Fibroblast of pulmonary artery (primary cell): ENCODE results near the gene FBLN2.

Experiments
- DNase-seq: peaks from one replicate; pipeline ENCODE4 v3.0.0-alpha.2; 2010; ENCODE audit warnings: low read depth
- H3K4me3 ChIP-seq: replicated peaks from 2 replicates; pipeline ENCODE4 v1.5.1; 2011; ENCODE audit warnings: low read depth, mild to moderate bottlenecking, control low read depth, low read length, moderate library complexity
- TF ChIP-seq, protein P1 (sequence below): IDR thresholded peaks from 2 replicates; pipeline ENCODE4 v1.5.1; 2011; ENCODE audit warnings: mild to moderate bottlenecking, control low read depth, low read length, inconsistent platforms; ENCODE audit errors: missing control alignments

Gene FBLN2

DNA sequence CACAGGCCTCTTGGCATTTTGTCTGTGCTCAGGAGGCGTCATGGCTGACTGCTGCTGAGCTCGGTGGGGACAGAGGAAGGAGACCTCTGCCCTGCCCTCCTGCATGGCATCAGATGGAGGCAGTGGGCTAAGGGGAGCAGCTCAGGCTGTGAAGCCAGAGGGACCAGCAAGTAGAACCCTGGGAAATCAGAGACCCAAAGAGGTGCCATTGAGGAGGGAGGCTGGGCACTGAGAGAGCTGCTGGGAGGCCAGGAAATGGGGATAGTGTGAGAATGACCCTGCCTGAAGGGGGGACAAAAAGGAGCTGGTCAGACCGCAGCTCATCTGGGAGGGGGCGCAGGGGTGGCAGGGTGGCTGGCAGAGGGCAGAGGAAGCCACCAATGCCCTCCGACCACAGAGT lies 136.8 kb downstream of the FBLN2 start:
- no peak for DNase-seq
- H3K4me3 ChIP-seq = no peak overlapping the region
- TF ChIP-seq, protein P1, sequence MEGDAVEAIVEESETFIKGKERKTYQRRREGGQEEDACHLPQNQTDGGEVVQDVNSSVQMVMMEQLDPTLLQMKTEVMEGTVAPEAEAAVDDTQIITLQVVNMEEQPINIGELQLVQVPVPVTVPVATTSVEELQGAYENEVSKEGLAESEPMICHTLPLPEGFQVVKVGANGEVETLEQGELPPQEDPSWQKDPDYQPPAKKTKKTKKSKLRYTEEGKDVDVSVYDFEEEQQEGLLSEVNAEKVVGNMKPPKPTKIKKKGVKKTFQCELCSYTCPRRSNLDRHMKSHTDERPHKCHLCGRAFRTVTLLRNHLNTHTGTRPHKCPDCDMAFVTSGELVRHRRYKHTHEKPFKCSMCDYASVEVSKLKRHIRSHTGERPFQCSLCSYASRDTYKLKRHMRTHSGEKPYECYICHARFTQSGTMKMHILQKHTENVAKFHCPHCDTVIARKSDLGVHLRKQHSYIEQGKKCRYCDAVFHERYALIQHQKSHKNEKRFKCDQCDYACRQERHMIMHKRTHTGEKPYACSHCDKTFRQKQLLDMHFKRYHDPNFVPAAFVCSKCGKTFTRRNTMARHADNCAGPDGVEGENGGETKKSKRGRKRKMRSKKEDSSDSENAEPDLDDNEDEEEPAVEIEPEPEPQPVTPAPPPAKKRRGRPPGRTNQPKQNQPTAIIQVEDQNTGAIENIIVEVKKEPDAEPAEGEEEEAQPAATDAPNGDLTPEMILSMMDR = no peak

DNA sequence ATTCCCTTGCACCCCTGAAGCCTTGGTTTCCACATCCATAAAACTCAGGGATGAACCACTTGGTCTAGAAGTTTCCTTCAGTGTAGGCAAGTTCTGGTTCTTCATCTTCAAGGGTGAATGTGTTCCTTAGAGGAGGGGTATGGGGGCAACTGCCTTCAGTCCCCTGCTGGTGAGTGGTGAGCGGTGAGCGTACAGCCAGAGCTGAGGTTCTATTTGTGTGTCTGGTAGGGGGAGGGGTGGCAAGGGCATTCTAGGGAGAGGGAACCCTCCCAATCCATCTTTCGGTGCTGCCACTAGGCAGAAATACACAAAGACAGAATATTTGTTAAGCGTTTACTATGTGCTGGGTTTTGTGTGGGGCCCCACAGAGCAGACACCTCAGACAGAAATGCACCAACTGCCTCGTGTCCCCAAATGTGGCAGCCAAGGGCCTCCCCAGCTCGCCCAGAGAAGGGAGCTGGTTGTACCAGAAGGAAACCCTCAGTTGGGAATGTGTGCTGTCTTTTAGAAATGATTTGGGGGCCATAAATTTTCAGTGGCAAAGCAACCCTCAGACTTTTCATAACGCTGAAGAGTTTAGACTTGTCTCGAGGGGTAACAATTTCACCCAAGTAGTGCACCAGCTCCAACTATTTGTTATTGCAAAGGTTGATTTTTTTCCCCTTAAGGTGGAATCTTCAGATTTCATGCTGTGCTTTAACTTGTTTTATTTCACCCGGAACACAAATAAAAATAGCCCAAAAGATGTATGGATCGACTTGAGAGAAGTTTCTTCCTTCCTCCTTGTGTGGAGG lies 137.6 kb downstream of the FBLN2 start:
- no peak overlapping the region for H3K4me3 ChIP-seq
- TF ChIP-seq, protein P1 = no peak
- DNase-seq = no peak

DNA sequence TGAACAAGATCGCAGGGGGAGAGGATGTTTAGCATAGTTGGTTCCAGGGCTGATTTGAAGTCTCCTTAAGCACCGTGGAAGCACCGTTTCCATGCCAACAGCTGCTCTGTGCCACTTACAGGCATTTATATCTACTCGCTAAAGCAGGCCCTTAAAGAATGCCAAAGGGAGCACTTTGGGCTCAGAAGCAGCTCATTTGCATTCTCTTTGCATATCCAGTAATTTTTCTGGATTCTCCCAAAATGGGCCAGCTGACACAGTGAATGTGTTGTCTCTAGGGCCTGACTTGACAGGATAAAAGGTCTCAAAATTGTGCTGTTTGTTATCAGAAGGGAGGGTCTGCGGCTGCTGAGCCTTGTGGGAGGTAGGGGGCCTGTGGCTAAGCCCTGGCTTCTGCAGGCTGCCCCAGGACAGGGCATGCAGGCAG lies 138.6 kb downstream of the FBLN2 start:
- no peak overlapping the region for H3K4me3 ChIP-seq
- DNase-seq = no peak
- TF ChIP-seq, protein P1 = no peak
